Keratinocyte (primary cell): Measurements from ENCODE around the gene MALAT1. TPM values are rescaled to one million over a fixed set of nuclear protein-coding genes. Genes with fewer than 3 reads are reported as not detected.

Experiments
- DNase-seq: peaks from one replicate; pipeline ENCODE4 v3.0.0-alpha.2; 2011; ENCODE audit warnings: low read depth, missing footprints, low spot score
- FAIRE-seq: peaks from 2 replicates; lab custom pipeline; 2011; peaks lifted over from hg19 to GRCh38; lab: Jason Lieb, UNC
- H2AFZ ChIP-seq: 2 replicates; pipeline ENCODE4 v1.6.0; 2012; ENCODE audit warnings: low read length, control low read depth, inconsistent platforms; ENCODE audit not compliant: control insufficient read depth
- H3K27ac ChIP-seq: 2 replicates; pipeline ENCODE4 v1.5.1; 2011; ENCODE audit warnings: low read length; ENCODE audit not compliant: control insufficient read depth, insufficient read depth
- H3K27me3 ChIP-seq: 3 replicates; pipeline ENCODE4 v1.6.0; 2011; ENCODE audit warnings: low read length; ENCODE audit not compliant: control insufficient read depth, insufficient read depth; ENCODE audit errors: extremely low read depth
- H3K36me3 ChIP-seq, 2 experiments: 2 replicates in 1 of 2; 3 replicates in 1 of 2; pipeline ENCODE4 v1.5.1; 2011; ENCODE audit warnings: low read length in 2 of 2, mild to moderate bottlenecking in 1 of 2; ENCODE audit not compliant: control insufficient read depth in 2 of 2, insufficient read depth in 2 of 2; ENCODE audit errors: extremely low read depth in 1 of 2
- H3K4me1 ChIP-seq: 3 replicates; pipeline ENCODE4 v1.5.1; 2011; ENCODE audit warnings: low read length; ENCODE audit not compliant: control insufficient read depth, insufficient read depth; ENCODE audit errors: extremely low read depth
- H3K4me2 ChIP-seq: 3 replicates; pipeline ENCODE4 v1.6.0; 2011; ENCODE audit warnings: low read depth, low read length; ENCODE audit not compliant: control insufficient read depth, insufficient read depth; ENCODE audit errors: extremely low read depth
- H3K4me3 ChIP-seq, 3 experiments: fragments of 200-600 bp in 1 of 3; sonication (generic) in 1 of 3; 2 replicates in 2 of 3; 3 replicates in 1 of 3; pipeline ENCODE4 v1.5.1; 2011 to 2016; ENCODE audit warnings: low read length in 3 of 3, mild to moderate bottlenecking in 3 of 3, control low read depth in 2 of 3, inconsistent platforms in 1 of 3, low read depth in 1 of 3, mixed read lengths in 1 of 3, mixed run types in 1 of 3, moderate library complexity in 1 of 3; ENCODE audit not compliant: control insufficient read depth in 2 of 3, insufficient read depth in 2 of 3; ENCODE audit errors: extremely low read depth in 1 of 3
- H3K79me2 ChIP-seq: 2 replicates; pipeline ENCODE4 v1.6.0; 2012; ENCODE audit warnings: low read length; ENCODE audit not compliant: control insufficient read depth, insufficient read depth
- H3K9ac ChIP-seq: 3 replicates; pipeline ENCODE4 v1.6.0; 2011; ENCODE audit warnings: low read length; ENCODE audit not compliant: control insufficient read depth, insufficient read depth; ENCODE audit errors: extremely low read depth
- H3K9me1 ChIP-seq: 3 replicates; pipeline ENCODE4 v1.6.0; 2011; ENCODE audit warnings: low read length; ENCODE audit not compliant: control insufficient read depth, insufficient read depth; ENCODE audit errors: extremely low read depth
- H3K9me3 ChIP-seq: 2 replicates; pipeline ENCODE4 v1.5.1; 2012; ENCODE audit warnings: low read depth, low read length; ENCODE audit not compliant: control insufficient read depth
- H4K20me1 ChIP-seq: 3 replicates; pipeline ENCODE4 v1.6.0; 2011; ENCODE audit warnings: low read length; ENCODE audit not compliant: control insufficient read depth, insufficient read depth; ENCODE audit errors: extremely low read depth
- CTCF ChIP-seq, 3 experiments: IDR thresholded peaks in 1 of 3; conservative IDR thresholded peaks in 1 of 3; optimal IDR thresholded peaks in 1 of 3; 2 replicates in 2 of 3; 3 replicates in 1 of 3; pipeline versions ENCODE3 to v1.5.1; 2011; ENCODE audit warnings: low read length in 3 of 3, mild to moderate bottlenecking in 3 of 3, moderate library complexity in 2 of 3, control low read depth in 1 of 3, inconsistent platforms in 1 of 3; ENCODE audit not compliant: insufficient read depth in 2 of 3; ENCODE audit errors: extremely low read depth in 1 of 3
- EZH2 ChIP-seq: IDR thresholded peaks from one replicate; pipeline ENCODE4 v1.6.1; 2012; ENCODE audit warnings: inconsistent platforms, mild to moderate bottlenecking, low read length, moderate library complexity
- dilution Hi-C: fragments of 300-500 bp; cut with MboI; formaldehyde crosslinking; loops from one replicate; pipeline ENCODE4 v1.7.0; 2020; ENCODE audit warnings: low sequenced_read_pairs; ENCODE audit not compliant: extremely low pct_ligation_motif_present
- polyA plus RNA-seq, 5 experiments: library from polyadenylated mRNA; depleted of rRNA in 3 of 5; stranded (reverse) in 3 of 5; stranded (forward) in 1 of 5; unstranded in 1 of 5; fragments of >200 nt; gene quantifications; 1 replicate in 1 of 5; 2 replicates in 3 of 5; 3 replicates in 1 of 5; pipeline versions ENCODE4 v1.2.1 to v1.2.3, GENCODE V29; 2011 to 2012; ENCODE audit warnings: missing spikeins in 2 of 5, low read depth in 1 of 5, low replicate concordance in 1 of 5

Gene MALAT1
- polyA plus RNA-seq, 1 donor (not counting 4 experiments of a cell fraction or from before 2014, with no cell fraction given), result 1,768 TPM

DNA sequence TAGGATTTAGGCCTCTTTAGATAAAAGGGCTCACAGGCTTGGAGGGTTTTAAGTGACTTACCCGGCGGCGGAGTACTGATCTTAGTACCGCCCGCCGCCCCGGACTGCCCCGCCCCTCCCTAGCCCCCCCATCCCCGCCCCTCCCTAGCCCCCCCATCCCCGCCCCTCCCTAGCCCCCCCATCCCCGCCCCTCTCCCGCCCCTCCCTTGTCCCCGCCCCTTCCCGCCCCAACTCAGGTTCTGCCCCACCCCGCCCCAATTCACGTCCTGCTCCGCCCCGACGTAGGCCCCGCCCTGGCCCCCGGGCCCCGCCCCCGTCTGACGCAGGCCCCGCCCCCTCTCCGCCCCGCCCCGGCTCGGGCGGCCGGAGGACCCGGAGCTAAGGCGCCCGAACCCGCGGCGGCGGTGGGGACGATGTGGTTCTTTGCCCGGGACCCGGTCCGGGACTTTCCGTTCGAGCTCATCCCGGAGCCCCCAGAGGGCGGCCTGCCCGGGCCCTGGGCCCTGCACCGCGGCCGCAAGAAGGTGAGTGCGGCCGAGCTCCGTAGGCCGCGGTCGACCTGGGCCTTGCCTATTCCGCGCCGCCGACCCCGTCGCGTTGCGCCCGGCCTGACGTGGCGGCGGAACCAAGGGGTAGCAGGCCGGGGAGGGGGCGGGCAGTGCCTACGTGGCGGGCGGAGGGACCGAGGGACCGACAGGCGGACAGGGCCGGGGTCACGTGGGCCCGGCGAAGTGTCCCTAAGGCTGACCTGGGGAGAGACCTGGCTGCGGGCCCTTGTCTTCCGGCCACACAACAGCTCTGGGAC, 26.1 kb downstream of the MALAT1 start, which contains the start of gene SCYL1:
TSS of gene SCYL1 (plus strand) at position 343 of the 805 bp plus-strand sequence. CDS start at position 414, 71 bp downstream.
- dilution Hi-C loops, result no loop called here
- Histone ChIP-seq H3K36me3 (peaks cover 12 to 18% of the 10 kb centered on the region in 2 experiments), H3K4me3 (peak within 1 kb of the TSS; percentile 78 to 93 (median 83)), H3K79me2 (peaks cover 23% of the 10 kb centered on the region), H3K27me3 (peaks cover 5% of the 10 kb centered on the region), H4K20me1 (no peaks in the 10 kb centered on the region), H3K9ac (peak within 1 kb of the TSS; percentile 92), H3K4me2 (peak within 1 kb of the TSS; percentile 96), H3K4me1 (peaks cover 10% of the 10 kb centered on the region), H3K9me3 (no peaks in the 10 kb centered on the region), H3K9me1 (peaks cover 2% of the 10 kb centered on the region), H2AFZ (peak within 1 kb of the TSS; percentile 65), H3K27ac (peak within 1 kb of the TSS; percentile 74)
- TF ChIP-seq EZH2, result no peak
- no peak for TF ChIP-seq CTCF (optimal IDR thresholded peaks at IDR 0.05 in 1 of 3, IDR thresholded peaks at IDR 0.05 in 1 of 3, conservative IDR thresholded peaks at IDR 0.05 in 1 of 3; ENCODE audit: extremely low read depth in 1 of 3, insufficient read depth in 2 of 3, low read length in 3 of 3)
- DNase-seq (no peak), FAIRE-seq (no peak)

DNA sequence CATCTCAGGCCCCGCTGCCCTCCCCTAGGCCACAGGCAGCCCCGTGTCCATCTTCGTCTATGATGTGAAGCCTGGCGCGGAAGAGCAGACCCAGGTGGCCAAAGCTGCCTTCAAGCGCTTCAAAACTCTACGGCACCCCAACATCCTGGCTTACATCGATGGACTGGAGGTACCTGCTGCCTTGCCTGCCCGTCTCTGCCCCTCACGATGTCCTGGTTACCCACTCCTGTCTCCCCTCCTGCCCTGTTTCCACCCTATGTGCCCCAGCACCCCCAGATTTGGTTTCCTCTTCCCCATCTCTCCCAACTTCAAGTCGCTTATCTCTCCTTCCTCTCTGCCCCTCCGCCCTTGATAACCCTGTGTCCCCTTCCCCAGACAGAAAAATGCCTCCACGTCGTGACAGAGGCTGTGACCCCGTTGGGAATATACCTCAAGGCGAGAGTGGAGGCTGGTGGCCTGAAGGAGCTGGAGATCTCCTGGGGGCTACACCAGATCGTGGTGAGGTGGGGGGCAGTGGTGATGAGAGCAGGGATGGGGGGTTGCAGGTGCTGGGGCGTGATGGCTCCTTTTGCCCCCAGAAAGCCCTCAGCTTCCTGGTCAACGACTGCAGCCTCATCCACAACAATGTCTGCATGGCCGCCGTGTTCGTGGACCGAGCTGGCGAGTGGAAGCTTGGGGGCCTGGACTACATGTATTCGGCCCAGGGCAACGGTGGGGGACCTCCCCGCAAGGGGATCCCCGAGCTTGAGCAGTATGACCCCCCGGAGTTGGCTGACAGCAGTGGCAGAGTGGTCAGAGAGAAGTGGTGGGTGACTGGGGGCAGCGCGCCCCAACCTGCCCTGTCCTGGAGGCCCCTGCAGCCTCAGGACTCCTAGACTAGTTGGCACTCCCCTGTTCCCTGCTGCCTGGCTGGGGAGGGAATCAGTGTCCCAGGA, 27.0 kb downstream of the MALAT1 start:
- no peak for DNase-seq
- Histone ChIP-seq H3K79me2 (peaks cover 23% of the 10 kb centered on the region), H3K36me3 (peaks cover 14 to 26% of the 10 kb centered on the region in 2 experiments), H3K4me1 (peaks cover 10% of the 10 kb centered on the region), H3K4me2 (peak overlapping the region; percentile 96), H3K9me3 (no peaks in the 10 kb centered on the region), H3K9ac (peak overlapping the region; percentile 92), H3K27ac (peak overlapping the region; percentile 74), H3K27me3 (peaks cover 5% of the 10 kb centered on the region), H3K4me3 (peak overlapping the region; percentile 78 to 93 (median 83)), H2AFZ (peak overlapping the region; percentile 65), H3K9me1 (peaks cover 2% of the 10 kb centered on the region), H4K20me1 (no peaks in the 10 kb centered on the region)
- FAIRE-seq, result no peak
- TF ChIP-seq EZH2 (no peak), CTCF (optimal IDR thresholded peaks at IDR 0.05 in 1 of 3, IDR thresholded peaks at IDR 0.05 in 1 of 3, conservative IDR thresholded peaks at IDR 0.05 in 1 of 3; ENCODE audit: extremely low read depth in 1 of 3, insufficient read depth in 2 of 3, low read length in 3 of 3) (no peak)
- dilution Hi-C loops, result no loop called here
